ENCODE data around the gene CNN2. TPM values are rescaled to one million over a fixed set of nuclear protein-coding genes. Genes with fewer than 3 reads are reported as not detected.

CNN2 gene
- total and polyA plus RNA-seq, 8 donors = 133 to 259 (median 180) TPM

GRCh38 chr19:1045247-1045603, 18.8 kb downstream of the CNN2 start:
- Histone ChIP-seq H3K27ac (no peak overlapping the region), H3K36me3 (peaks cover 0 to 43% of the 10 kb centered on the region in 2 donors), H3K4me1 (peaks cover 15 to 20% of the 10 kb centered on the region in 2 donors), H3K9me3 (no peaks in the 10 kb centered on the region), H3K4me3 (no peak overlapping the region), H3K27me3 (no peaks in the 10 kb centered on the region)
- TF ChIP-seq, protein P1, sequence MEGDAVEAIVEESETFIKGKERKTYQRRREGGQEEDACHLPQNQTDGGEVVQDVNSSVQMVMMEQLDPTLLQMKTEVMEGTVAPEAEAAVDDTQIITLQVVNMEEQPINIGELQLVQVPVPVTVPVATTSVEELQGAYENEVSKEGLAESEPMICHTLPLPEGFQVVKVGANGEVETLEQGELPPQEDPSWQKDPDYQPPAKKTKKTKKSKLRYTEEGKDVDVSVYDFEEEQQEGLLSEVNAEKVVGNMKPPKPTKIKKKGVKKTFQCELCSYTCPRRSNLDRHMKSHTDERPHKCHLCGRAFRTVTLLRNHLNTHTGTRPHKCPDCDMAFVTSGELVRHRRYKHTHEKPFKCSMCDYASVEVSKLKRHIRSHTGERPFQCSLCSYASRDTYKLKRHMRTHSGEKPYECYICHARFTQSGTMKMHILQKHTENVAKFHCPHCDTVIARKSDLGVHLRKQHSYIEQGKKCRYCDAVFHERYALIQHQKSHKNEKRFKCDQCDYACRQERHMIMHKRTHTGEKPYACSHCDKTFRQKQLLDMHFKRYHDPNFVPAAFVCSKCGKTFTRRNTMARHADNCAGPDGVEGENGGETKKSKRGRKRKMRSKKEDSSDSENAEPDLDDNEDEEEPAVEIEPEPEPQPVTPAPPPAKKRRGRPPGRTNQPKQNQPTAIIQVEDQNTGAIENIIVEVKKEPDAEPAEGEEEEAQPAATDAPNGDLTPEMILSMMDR (IDR thresholded peaks at IDR 0.05) = no peak
- intact Hi-C loops (cut with DNase I) = no loop called here
- DNase-seq (peak in 1 of 4 donors; percentile 62), ATAC-seq (no peak)

- Histone ChIP-seq H3K36me3 (peaks cover 0 to 43% of the 10 kb centered on the region in 2 donors), H3K27me3 (no peaks in the 10 kb centered on the region), H3K27ac (no peak overlapping the region), H3K4me1 (peaks cover 6 to 11% of the 10 kb centered on the region in 2 donors), H3K4me3 (no peak overlapping the region), H3K9me3 (no peaks in the 10 kb centered on the region)
- TF ChIP-seq, protein P1 (IDR thresholded peaks at IDR 0.05) = no peak
- intact Hi-C loops (cut with DNase I) = no loop called here
- DNase-seq = peak in 1 of 4 donors; percentile 76
- no peak for ATAC-seq
Measured at GRCh38 chr19:1046117-1046626, 19.8 kb downstream of the CNN2 start.

- TF ChIP-seq, protein P1 (IDR thresholded peaks at IDR 0.05) = no peak
- no peaks in the 10 kb centered on the region for H3K9me3 ChIP-seq
- peaks cover 0 to 2% of the 10 kb centered on the region in 2 donors for H3K4me1 ChIP-seq
- DNase-seq (peak in 1 of 4 donors; percentile 72), ATAC-seq (no peak)
- H3K27me3 ChIP-seq = no peaks in the 10 kb centered on the region
- H3K36me3 ChIP-seq = peaks cover 0 to 43% of the 10 kb centered on the region in 2 donors
- H3K27ac ChIP-seq = no peak overlapping the region
- no peak overlapping the region for H3K4me3 ChIP-seq
- intact Hi-C loops (cut with DNase I) = no loop called here
Measured at GRCh38 chr19:1046836-1047695, 20.7 kb downstream of the CNN2 start.

- ATAC-seq (no peak), DNase-seq (no peak)
- H3K4me3 ChIP-seq = no peak overlapping the region
- H3K27me3 ChIP-seq = no peaks in the 10 kb centered on the region
- H3K27ac ChIP-seq = no peak overlapping the region
- no peaks in the 10 kb centered on the region for H3K4me1 ChIP-seq
- H3K36me3 ChIP-seq = peaks cover 0 to 36% of the 10 kb centered on the region in 2 donors
- TF ChIP-seq, protein P1 (IDR thresholded peaks at IDR 0.05) = no peak
- intact Hi-C loops (cut with DNase I) = no loop called here
- H3K9me3 ChIP-seq = no peaks in the 10 kb centered on the region
Measured at GRCh38 chr19:1047696-1048147, 21.3 kb downstream of the CNN2 start.

DNA sequence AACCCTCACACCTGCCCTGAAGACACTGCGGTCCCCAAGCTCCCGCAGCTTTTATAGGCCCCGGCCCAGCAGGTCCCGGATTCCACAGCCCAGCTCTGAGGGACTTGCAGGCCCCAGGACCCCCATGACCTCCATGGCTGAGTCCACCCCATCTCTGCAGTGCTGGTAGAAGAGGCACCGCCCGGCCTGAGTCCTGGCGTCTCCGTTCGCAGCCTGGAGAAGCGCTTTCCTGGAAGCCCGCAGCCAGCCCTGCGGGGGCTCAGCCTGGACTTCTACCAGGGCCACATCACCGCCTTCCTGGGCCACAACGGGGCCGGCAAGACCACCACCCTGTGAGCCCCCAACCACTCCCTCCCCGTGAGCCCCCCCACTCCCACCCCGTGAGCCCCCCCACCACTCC, 22.7 kb downstream of the CNN2 start:
- Histone ChIP-seq H3K9me3 (no peaks in the 10 kb centered on the region), H3K4me3 (no peak overlapping the region), H3K4me1 (no peaks in the 10 kb centered on the region), H3K36me3 (peaks cover 0 to 37% of the 10 kb centered on the region in 2 donors), H3K27ac (no peak overlapping the region), H3K27me3 (no peaks in the 10 kb centered on the region)
- TF ChIP-seq, protein P1 (IDR thresholded peaks at IDR 0.05) = no peak
- ATAC-seq (no peak), DNase-seq (peak in 1 of 4 donors; percentile 39)
- intact Hi-C loops (cut with DNase I) = no loop called here

Measured in left lung (tissue), 10 donors.